Activated CD8-positive, alpha-beta memory T cell treated with anti-CD3 and anti-CD28 coated beads, Interleukin-2, amount 50 U/mL, for 1 hour (primary cell): ENCODE measurements around the gene BCL7A.
"Not testable (repeated sequence)": the region's sequence is repeated elsewhere in the genome, so short reads cannot be mapped to it uniquely, and the experiment has no call there.

Source experiments
- DNase-seq: peaks from one replicate; pipeline ENCODE4 v3.0.0-alpha.2; 2020; ENCODE audit errors: extremely low read depth

BCL7A gene

DNA sequence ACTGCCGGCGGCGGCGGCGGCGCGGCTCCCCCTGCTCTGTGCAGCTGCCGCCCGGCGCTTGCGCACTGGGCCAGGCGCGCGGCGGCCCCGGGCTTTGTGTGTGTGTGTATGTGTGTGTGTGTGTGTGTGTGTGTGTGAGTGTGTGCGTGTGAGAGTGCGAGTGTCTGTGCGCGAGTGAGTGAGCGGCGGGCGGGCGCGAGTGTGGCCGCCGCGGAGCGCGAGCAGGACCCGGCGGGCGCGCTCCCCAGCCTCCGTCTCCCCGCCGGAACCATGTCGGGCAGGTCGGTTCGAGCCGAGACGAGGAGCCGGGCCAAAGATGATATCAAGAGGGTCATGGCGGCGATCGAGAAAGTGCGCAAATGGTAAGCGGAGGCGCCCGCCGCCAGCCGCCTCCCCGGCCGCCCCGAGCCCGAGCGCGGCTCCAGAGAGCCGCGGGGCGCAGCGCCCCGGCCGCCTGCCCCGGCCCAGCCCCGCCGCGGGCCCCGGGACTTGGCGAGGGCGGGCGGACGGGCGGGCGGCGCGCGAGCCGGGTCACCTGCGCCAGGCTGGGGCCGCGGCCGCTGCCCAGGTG, at the start of gene BCL7A:
TSS of gene BCL7A (plus strand) at position 63 of the 571 bp plus-strand sequence. CDS start at position 271, 208 bp downstream.
- no peak for DNase-seq

- DNase-seq = no peak
Observed at GRCh38 chr12:121974026-121974985, 47.4 kb upstream of the BCL7A start.

- DNase-seq = no peak
Observed at GRCh38 chr12:121975021-121975420, 46.7 kb upstream of the BCL7A start.

GRCh38 chr12:121976950-121977349, 44.7 kb upstream of the BCL7A start:
- DNase-seq = no peak

GRCh38 chr12:121980191-121980891, 41.3 kb upstream of the BCL7A start:
- no peak for DNase-seq

GRCh38 chr12:121980892-121981272, 40.8 kb upstream of the BCL7A start:
- DNase-seq = no peak

- DNase-seq = no peak
Observed at GRCh38 chr12:121981456-121981855, 40.2 kb upstream of the BCL7A start.

DNA sequence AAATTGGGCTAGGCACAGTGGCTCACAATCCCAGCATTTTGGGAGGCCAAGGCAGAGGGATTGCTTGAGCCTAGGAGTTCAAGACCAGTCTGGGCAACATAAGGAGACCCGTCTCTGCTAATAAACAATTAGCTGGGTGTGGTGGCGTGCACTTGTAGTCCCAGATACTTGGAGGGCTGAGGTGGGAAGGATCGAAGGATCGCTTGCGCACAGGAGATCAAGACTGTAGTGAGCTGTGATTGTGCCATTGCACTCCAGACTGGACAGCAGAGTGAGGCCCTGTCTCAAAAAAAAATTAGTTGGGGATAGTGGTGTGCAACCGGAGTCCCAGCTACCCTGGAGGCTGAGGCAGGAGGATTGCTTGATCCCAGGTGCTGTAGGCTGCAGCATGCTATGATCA, 38.7 kb upstream of the BCL7A start:
- DNase-seq = no peak

DNA sequence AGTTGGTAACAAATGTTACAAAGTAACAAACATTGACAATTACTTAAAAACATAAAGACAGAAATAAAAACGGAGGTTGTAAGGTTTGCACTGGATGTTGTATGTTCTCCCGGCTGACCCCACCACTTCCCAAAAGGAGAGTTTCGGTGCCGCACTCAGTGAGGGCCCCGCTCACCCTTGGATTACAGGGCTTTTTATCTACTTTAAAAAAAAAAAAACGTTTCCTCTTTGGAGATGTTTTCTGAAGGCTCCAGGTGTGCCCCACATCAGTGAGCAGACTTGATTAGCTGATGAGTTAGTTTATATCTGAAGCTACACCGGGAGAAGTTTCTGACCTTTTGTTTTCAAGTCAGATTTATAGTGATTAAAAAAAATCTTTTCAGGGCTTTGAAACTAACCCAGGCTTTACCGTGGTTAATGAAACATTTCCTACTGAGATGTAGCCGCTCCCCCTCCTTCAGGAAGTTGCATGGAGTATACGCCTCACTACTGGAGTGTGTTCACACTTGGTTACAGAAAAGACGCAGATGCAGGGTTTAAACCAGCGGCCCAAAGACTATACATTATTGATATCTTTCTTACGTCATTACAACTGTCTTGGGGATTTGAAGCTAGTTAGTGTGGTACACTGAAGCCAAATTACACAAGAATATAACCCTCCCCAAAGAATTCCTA, 38.0 kb upstream of the BCL7A start:
- no peak for DNase-seq

GRCh38 chr12:121986489-121987245, 35.0 kb upstream of the BCL7A start:
- no peak for DNase-seq

DNA sequence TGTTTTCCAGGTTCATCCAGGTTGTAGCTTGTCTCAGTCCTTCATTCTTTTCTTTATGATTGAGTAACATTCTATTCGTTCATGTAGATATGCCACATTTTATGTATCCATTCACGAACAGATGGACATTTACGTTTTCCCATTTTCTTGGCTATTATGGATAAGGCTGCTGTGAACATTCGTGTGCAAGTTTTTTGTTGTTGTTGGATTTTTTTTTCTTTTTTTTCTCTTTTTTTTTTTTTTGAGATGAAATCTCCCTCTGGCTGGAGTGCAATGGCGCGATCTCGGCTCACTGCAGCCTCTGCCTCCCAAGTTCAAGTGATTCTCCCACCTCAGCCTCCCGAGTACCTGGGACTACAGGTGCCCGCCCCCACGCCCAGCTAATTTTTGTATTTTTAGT, 33.2 kb upstream of the BCL7A start:
- not testable (repeated sequence) for DNase-seq

DNA sequence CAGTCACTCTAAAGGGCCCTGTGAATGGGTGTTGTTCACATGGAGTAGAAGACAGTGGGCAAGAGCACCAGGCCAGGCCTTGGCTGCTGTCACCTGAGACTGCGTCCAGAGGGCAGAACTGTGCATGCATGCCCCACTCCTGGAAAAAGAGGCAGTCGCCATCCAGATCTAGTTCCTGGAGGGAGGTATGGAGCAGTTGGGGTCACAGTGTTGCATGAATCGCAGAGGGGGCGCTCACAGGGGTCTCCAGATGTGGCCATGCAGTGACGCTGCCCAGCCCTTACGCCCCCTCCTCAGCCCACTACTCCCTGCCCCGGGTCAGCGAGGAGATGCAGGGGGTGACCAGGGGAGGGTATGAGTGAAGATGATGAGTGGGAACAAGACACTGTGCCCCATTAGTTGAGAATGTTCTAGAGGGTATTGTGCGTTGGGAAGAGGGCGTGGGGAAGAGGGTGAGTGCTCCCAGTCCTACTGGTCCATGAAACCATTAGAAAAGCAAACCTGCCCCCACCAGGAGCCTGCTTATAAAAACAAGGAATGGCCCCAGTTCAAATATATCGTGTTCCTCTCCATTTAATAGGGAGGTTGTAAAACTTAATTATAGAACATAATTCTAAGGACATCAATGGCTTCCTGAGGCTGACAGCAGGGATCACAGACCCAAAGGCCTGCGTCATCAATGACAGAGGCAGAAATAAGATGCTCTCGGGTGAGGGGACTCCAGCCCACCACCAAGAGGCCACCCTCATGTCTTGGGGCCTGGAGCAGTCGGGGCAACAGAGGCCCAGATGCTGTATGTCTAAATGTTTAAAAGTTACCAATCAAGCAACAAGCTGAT, 32.2 kb upstream of the BCL7A start:
- DNase-seq = no peak

DNA sequence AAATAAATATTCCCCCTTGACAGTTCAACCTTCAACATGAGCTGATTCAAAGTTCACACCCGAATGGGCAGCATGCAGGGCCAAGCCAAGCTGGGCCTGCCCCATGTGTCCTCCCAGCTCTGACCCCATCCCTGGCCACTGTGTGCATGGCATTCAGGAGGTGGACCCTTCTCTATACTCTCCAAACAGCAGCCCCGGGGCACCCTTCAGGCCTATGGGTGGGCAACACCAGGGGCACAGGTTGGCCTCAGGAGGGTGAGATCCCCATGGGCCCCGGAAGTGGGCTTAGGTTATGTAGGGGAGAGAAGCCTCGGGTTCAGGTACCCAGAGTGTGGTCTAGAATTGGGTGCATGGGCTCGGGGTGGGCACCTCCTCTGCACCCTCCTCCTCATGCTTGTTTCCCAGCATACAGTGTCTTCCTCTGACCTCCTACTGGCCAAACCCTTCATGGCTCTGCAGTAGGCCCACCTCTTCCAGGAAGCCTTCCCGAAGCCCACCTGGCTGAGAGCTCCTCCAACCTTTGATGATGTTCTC, 31.5 kb upstream of the BCL7A start:
- no peak for DNase-seq

DNA sequence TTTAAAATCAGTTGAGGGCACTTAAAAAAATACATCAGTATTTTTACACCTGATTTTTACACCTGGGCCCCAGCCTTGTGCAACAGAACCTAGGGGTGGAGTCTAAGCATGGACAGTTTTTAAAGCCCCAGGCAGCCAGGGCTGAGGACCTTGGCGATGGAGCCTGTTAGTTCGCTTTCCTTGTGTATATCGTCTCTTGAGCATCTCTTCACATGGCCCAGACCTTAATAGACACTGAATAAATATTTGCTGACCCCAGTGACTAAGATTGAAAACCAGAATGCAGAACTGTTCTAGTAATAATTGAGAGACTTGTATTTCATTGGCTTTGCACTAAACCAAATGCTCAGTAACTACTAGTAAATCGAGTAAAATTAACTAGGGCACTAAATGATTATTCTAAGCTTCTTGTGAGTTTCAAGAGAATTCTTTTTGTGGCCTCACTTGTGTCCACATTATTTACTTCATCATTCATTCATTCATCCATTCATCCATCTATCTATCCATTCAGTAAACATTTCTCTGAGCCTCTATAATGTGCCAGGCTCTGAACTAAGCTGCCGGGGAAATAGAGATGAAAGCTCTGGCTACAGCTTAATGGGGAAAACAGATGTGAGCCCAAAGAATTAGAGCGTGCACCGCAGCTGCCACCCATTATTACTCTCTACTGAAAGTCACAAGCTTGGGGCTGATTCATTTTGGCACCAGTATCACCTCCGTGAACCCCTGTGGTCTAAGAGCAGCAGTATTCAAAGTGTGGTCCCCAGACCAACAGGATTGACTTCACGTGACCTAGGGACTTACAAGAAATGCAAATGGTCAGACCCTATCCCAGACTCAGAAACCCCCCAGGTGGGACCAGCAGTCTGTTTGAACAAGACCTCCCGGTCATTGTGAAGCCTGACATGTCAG, 30.7 kb upstream of the BCL7A start:
- no peak for DNase-seq

DNA sequence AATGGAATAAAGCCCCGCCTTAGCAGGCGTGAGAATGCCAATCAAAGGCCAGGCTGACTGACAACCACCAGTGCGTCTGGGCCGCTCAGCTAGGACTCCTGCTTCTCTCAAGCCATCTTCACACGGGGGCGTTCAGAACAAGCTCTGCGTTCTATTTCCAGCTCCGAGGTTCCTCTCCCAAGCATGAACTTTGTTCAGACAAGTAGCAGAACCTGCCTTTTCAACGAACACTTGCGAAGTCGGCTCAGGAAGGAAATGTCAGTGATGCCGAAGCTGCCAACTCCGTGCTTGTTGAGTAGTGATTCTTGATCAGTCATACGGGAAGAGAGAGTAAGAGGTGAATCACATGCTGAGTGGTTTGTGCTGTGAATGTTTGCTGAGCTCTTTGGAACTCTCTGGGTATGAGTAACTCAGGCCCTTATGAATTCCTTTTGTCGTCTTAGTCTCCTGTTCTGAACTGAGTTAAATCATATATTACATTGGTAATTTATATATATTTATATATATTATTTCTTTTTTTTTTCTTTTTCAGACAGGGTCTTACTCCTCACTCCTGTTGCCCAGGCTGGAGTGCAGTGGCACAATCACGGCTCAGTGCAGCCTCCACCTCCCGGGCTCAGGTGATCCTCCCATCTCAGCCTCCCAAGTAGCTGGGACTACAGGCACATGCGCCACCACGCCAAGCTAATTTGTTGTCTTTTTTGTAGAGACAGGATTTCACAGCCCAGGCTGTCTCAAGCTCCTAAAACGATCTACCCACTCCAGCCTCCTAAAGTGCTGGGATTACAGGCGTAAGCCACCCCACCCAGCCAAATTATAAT, 29.4 kb upstream of the BCL7A start:
- peak; percentile 7 for DNase-seq

DNA sequence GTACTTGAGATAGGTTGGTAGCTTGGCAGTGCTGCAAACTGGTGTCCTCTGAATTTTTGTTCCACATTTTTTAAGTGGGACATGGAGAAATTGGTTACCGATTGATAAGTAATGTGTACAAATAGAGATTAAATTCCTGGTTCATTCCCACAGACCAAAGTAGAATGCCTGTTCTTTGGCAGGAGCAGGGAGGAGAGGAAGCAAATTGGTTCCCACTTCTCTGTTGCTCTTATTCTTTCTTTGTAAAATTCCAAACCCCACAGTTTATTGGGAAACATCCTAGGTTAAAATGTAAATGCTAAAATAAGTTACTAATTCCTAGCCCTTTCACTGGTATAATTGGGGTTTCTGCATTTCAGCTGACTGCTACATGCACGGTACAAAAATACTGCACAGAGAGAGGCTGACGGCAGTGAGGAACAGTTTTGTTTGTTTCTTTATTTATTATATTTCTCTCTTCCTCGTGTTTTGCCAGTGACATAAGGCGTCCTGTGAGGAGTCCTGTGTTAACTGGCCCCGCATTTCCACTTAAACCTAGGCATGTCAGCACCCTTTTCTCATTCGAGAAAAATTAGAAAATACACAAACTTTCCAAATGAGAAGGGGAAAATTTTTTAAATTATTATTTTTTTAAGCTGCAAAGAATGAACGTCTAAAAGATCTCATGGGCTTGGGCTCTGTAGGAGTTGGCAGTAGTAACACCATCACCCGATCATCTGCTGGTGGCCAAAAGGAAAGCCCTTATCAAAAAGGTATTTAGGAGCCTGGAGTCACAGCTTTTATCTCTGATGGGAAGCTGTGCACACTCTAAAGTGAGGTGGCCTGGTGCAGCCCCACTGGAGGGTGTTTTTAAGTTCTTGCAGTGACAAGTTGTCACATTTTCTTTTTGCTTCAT, 25.4 kb upstream of the BCL7A start:
- DNase-seq = no peak

DNA sequence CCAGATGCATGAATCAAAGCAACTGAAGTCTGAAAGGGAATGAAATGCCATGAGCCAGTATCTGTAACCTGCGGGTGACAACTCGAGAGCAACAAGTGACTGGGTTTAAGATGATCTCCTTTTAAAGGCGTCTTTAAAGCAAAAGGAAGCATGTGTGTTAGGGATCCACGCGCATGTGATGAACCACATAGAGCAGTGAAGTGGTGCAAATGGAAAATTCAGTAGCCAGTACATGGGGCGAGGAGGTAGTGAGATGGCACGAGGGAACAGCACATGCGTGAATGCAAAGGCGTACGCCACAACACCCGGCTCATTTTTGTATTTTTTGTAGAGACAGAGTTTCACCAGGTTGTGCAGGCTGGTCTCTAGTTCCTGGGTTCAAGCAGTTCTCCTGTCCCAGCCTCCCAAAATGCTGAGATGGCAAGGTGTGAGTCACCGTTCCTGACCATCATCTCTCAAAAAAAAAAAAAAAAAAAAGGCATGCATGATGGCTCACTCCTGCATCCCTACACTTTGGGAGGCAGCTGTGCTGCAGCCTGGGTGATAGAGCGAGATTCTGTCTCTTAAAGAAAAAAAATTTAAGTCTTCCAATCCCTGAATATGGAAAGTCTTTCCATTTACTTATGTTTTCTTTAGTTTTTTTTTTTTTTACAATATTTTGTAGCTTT, 24.6 kb upstream of the BCL7A start:
- DNase-seq = no peak
